ENCODE measurements around the gene SFMBT2.

DNA sequence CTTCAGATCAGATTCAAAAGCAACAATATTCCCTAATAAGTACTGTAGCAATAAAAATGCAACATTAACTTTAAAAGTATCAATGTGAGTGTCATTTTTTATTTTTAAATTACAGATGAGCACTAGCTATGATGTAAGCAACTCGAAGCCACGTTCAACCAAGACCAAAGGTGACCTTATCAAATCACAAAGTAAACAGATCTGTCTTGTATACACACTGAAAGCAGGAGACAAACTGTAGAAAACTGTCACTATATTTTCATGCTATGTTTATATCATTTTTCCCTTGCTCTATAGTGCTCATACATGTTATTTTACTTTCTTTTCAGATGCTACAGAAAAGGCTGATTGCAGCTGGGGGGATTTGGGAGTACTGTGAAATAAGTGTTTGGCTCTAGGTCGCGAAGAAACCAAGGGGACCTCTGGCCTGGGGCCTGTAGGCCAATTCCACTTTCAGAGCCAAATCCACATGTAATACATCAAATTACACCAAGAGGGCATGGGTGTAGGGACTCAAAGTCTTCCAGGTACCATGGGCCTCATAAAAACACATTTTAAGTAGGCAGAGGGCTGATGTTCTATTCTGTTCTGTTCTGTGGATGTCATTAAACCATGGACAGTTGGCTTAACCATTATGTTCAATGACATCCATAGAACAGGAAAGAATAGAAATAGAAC, 245.2 kb downstream of the SFMBT2 start:
- no peak for TF ChIP-seq ZNF138 (CRISPR knock-in tag; conservative IDR thresholded peaks at IDR 0.05)
- TF ChIP-seq, protein P1, sequence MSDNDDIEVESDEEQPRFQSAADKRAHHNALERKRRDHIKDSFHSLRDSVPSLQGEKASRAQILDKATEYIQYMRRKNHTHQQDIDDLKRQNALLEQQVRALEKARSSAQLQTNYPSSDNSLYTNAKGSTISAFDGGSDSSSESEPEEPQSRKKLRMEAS (CRISPR knock-in tag; IDR thresholded peaks at IDR 0.05): no peak
- no peak for TF ChIP-seq NFE2L1 (CRISPR knock-in tag; IDR thresholded peaks at IDR 0.05)
- no peak for TF ChIP-seq CTCF (IDR thresholded peaks at IDR 0.05)
- no peak for TF ChIP-seq ETV6 (CRISPR knock-in tag; IDR thresholded peaks at IDR 0.05)
- no peak for TF ChIP-seq SP1 (CRISPR knock-in tag; conservative IDR thresholded peaks at IDR 0.05)
- TF ChIP-seq, protein P2, sequence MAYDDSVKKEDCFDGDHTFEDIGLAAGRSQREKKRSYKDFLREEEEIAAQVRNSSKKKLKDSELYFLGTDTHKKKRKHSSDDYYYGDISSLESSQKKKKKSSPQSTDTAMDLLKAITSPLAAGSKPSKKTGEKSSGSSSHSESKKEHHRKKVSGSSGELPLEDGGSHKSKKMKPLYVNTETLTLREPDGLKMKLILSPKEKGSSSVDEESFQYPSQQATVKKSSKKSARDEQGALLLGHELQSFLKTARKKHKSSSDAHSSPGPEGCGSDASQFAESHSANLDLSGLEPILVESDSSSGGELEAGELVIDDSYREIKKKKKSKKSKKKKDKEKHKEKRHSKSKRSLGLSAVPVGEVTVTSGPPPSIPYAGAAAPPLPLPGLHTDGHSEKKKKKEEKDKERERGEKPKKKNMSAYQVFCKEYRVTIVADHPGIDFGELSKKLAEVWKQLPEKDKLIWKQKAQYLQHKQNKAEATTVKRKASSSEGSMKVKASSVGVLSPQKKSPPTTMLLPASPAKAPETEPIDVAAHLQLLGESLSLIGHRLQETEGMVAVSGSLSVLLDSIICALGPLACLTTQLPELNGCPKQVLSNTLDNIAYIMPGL (CRISPR knock-in tag; IDR thresholded peaks at IDR 0.05): no peak
- TF ChIP-seq, protein P3, sequence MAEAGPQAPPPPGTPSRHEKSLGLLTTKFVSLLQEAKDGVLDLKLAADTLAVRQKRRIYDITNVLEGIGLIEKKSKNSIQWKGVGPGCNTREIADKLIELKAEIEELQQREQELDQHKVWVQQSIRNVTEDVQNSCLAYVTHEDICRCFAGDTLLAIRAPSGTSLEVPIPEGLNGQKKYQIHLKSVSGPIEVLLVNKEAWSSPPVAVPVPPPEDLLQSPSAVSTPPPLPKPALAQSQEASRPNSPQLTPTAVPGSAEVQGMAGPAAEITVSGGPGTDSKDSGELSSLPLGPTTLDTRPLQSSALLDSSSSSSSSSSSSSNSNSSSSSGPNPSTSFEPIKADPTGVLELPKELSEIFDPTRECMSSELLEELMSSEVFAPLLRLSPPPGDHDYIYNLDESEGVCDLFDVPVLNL (CRISPR knock-in tag; IDR thresholded peaks at IDR 0.05; ENCODE audit: borderline replicate concordance, low read depth): no peak
- no peak for TF ChIP-seq NR1H2 (CRISPR knock-in tag; IDR thresholded peaks at IDR 0.05)
- TF ChIP-seq PRRX2 (CRISPR knock-in tag; IDR thresholded peaks at IDR 0.05): no peak
- TF ChIP-seq, protein P4, sequence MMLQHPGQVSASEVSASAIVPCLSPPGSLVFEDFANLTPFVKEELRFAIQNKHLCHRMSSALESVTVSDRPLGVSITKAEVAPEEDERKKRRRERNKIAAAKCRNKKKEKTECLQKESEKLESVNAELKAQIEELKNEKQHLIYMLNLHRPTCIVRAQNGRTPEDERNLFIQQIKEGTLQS (CRISPR knock-in tag; conservative IDR thresholded peaks at IDR 0.05): no peak
- TF ChIP-seq NR3C1 (CRISPR knock-in tag; conservative IDR thresholded peaks at IDR 0.05; ENCODE audit: low read depth): no peak
